Measurements from ENCODE around the gene MRPL20. TPM values are rescaled to one million over a fixed set of nuclear protein-coding genes. Genes with fewer than 3 reads are reported as not detected.

Gene MRPL20
- polyA plus RNA-seq, 1 donor (not counting 4 experiments of a cell fraction or from before 2014, with no cell fraction given), result 133 TPM

DNA sequence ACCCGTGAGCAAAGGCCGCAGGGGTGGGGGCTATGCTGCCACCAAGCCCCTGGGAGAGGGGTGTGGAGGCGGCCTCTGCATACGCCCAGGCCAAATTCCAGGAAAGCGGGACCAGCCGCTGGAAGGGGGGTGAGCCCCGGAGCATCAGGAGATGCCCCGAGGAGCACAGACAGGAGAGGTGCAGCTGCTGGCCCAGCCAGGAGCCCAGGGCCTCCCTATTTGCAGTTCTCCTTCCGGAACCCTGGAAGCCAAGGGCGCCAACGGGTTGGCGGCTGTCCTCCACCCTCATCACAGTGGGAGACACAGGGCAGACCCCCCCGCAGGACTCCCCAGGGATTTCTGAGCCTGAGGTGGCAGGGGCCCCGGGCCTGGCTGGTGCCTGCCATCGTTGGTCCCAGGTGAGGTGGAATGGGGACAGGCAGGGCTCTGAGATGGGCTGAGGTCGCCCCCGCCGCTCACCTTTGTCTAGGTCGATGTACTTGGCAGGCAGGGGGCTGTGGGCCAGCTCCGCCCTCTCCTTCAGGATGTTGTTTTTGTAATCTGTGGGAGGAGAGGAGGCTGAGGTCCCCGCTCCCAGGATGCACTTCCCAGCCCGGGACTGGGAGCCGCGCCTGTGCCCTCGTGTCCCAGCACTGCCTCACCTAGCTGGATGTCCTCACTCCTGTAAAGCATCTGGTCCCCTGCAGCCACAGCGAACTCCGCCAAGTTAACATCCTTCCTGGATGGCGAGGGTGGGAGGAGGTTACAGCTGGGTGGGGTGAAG is 53.5 kb downstream of the MRPL20 start:
- H3K4me1 ChIP-seq (ENCODE audit: control insufficient read depth, extremely low read depth, insufficient read depth, low read length), result peaks cover 6% of the 10 kb centered on the region
- no peaks in the 10 kb centered on the region for H3K36me3 ChIP-seq (ENCODE audit: control insufficient read depth in 2 of 2, extremely low read depth in 1 of 2, insufficient read depth in 2 of 2, low read length in 2 of 2)
- H3K9ac ChIP-seq (ENCODE audit: control insufficient read depth, extremely low read depth, insufficient read depth, low read length), result no peak overlapping the region
- TF ChIP-seq, protein P1, sequence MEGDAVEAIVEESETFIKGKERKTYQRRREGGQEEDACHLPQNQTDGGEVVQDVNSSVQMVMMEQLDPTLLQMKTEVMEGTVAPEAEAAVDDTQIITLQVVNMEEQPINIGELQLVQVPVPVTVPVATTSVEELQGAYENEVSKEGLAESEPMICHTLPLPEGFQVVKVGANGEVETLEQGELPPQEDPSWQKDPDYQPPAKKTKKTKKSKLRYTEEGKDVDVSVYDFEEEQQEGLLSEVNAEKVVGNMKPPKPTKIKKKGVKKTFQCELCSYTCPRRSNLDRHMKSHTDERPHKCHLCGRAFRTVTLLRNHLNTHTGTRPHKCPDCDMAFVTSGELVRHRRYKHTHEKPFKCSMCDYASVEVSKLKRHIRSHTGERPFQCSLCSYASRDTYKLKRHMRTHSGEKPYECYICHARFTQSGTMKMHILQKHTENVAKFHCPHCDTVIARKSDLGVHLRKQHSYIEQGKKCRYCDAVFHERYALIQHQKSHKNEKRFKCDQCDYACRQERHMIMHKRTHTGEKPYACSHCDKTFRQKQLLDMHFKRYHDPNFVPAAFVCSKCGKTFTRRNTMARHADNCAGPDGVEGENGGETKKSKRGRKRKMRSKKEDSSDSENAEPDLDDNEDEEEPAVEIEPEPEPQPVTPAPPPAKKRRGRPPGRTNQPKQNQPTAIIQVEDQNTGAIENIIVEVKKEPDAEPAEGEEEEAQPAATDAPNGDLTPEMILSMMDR (optimal IDR thresholded peaks at IDR 0.05 in 1 of 3, IDR thresholded peaks at IDR 0.05 in 1 of 3, conservative IDR thresholded peaks at IDR 0.05 in 1 of 3; ENCODE audit: extremely low read depth in 1 of 3, insufficient read depth in 2 of 3, low read length in 3 of 3), result no peak
- no peak for TF ChIP-seq EZH2 (IDR thresholded peaks at IDR 0.05; ENCODE audit: low read length)
- DNase-seq (ENCODE audit: low read depth, low spot score) (no peak), FAIRE-seq (no peak)
- H3K27me3 ChIP-seq (ENCODE audit: control insufficient read depth, extremely low read depth, insufficient read depth, low read length), result peaks cover 8% of the 10 kb centered on the region
- no peaks in the 10 kb centered on the region for H3K9me3 ChIP-seq (ENCODE audit: control insufficient read depth, low read depth, low read length)
- dilution Hi-C loops (cut with MboI; ENCODE audit: extremely low pct_ligation_motif_present, low sequenced_read_pairs), result no loop called here
- no peak overlapping the region for H3K4me3 ChIP-seq (ENCODE audit: control insufficient read depth in 2 of 3, extremely low read depth in 1 of 3, insufficient read depth in 2 of 3, low read depth in 1 of 3, low read length in 3 of 3)
- H3K4me2 ChIP-seq (ENCODE audit: control insufficient read depth, extremely low read depth, insufficient read depth, low read depth, low read length), result no peak overlapping the region
- no peak overlapping the region for H3K27ac ChIP-seq (ENCODE audit: control insufficient read depth, insufficient read depth, low read length)
- H3K9me1 ChIP-seq (ENCODE audit: control insufficient read depth, extremely low read depth, insufficient read depth, low read length), result no peaks in the 10 kb centered on the region
- no peaks in the 10 kb centered on the region for H4K20me1 ChIP-seq (ENCODE audit: control insufficient read depth, extremely low read depth, insufficient read depth, low read length)
- peaks cover 3% of the 10 kb centered on the region for H3K79me2 ChIP-seq (ENCODE audit: control insufficient read depth, insufficient read depth, low read length)
- H2AFZ ChIP-seq (ENCODE audit: control insufficient read depth, low read length), result no peak overlapping the region

DNA sequence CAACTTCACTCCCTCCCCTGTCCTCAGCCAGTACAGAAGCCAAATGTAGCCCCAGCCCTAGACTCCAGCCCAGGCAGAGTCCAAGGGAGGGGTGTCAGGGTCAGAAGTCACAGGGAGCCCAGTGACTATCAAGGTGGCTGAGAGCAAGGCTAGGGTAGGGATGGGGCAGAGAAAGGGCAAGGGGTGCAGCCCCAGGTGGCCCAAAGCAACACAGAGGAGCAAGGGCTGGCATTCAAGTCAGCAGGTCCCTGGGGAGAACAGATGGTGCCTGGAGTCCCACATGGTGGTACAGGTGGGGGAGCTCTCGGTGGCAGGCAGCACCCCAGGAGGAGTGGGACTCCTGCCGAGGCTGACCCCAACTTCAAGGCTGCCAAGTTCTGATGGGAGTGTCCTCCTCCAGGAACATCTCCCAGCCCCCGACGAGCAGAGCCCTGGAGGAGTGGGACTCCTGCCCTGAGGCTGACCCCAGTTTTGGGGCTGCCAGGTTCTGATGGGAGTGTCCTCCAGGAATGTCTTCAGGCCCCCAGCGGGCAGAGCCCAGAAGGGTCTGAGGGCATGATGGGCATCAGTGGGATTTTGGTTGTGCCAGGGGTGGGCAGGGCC is 54.2 kb downstream of the MRPL20 start:
- H3K79me2 ChIP-seq (ENCODE audit: control insufficient read depth, insufficient read depth, low read length), result peaks cover 10% of the 10 kb centered on the region
- no peak for TF ChIP-seq EZH2 (IDR thresholded peaks at IDR 0.05; ENCODE audit: low read length)
- H3K4me1 ChIP-seq (ENCODE audit: control insufficient read depth, extremely low read depth, insufficient read depth, low read length), result peaks cover 6% of the 10 kb centered on the region
- H3K9me3 ChIP-seq (ENCODE audit: control insufficient read depth, low read depth, low read length), result no peaks in the 10 kb centered on the region
- H3K36me3 ChIP-seq (ENCODE audit: control insufficient read depth in 2 of 2, extremely low read depth in 1 of 2, insufficient read depth in 2 of 2, low read length in 2 of 2), result no peaks in the 10 kb centered on the region
- dilution Hi-C loops (cut with MboI; ENCODE audit: extremely low pct_ligation_motif_present, low sequenced_read_pairs), result no loop called here
- H3K4me2 ChIP-seq (ENCODE audit: control insufficient read depth, extremely low read depth, insufficient read depth, low read depth, low read length), result no peak overlapping the region
- no peak overlapping the region for H3K27ac ChIP-seq (ENCODE audit: control insufficient read depth, insufficient read depth, low read length)
- FAIRE-seq (no peak), DNase-seq (ENCODE audit: low read depth, low spot score) (no peak)
- no peaks in the 10 kb centered on the region for H3K9me1 ChIP-seq (ENCODE audit: control insufficient read depth, extremely low read depth, insufficient read depth, low read length)
- no peak overlapping the region for H3K4me3 ChIP-seq (ENCODE audit: control insufficient read depth in 2 of 3, extremely low read depth in 1 of 3, insufficient read depth in 2 of 3, low read depth in 1 of 3, low read length in 3 of 3)
- no peak overlapping the region for H3K9ac ChIP-seq (ENCODE audit: control insufficient read depth, extremely low read depth, insufficient read depth, low read length)
- H4K20me1 ChIP-seq (ENCODE audit: control insufficient read depth, extremely low read depth, insufficient read depth, low read length), result no peaks in the 10 kb centered on the region
- no peak overlapping the region for H2AFZ ChIP-seq (ENCODE audit: control insufficient read depth, low read length)
- H3K27me3 ChIP-seq (ENCODE audit: control insufficient read depth, extremely low read depth, insufficient read depth, low read length), result peaks cover 8% of the 10 kb centered on the region

Other genes starting within 250 kb of the MRPL20 start
- gene TTLL10, start 233.4 kb downstream of the MRPL20 start, polyA plus RNA-seq, result not detected in 3 replicates
- gene TNFRSF18, start 200.7 kb downstream of the MRPL20 start, polyA plus RNA-seq, result 0.09 to 0.63 TPM (median 0.21 TPM) in 3 replicates
- gene TNFRSF4, start 193.1 kb downstream of the MRPL20 start, polyA plus RNA-seq, result 0.04 TPM in 1 of 3 replicates, not detected in the others
- gene SDF4, start 175.3 kb downstream of the MRPL20 start, polyA plus RNA-seq, result 63.5 to 103 TPM (median 66.3 TPM) in 3 replicates
- gene B3GALT6, start 175.1 kb downstream of the MRPL20 start, polyA plus RNA-seq, result 6.8 to 9.5 TPM (median 7.8 TPM) in 3 replicates
- 0.15 to 0.46 TPM (median 0.18 TPM) in 3 replicates for gene C1QTNF12, start 160.6 kb downstream of the MRPL20 start, polyA plus RNA-seq
- gene UBE2J2, start 133.4 kb downstream of the MRPL20 start, polyA plus RNA-seq, result 18.2 to 37.3 TPM (median 27.0 TPM) in 3 replicates
- 0.08 to 0.32 TPM (median 0.16 TPM) in 3 replicates for gene SCNN1D, start 126.9 kb downstream of the MRPL20 start, polyA plus RNA-seq
- 13.4 to 45.8 TPM (median 17.4 TPM) in 3 replicates for gene ACAP3, start 99.4 kb downstream of the MRPL20 start, polyA plus RNA-seq
- 11.4 to 20.5 TPM (median 14.9 TPM) in 3 replicates for gene PUSL1, start 98.7 kb downstream of the MRPL20 start, polyA plus RNA-seq
- 70.4 to 89.8 TPM (median 76.9 TPM) in 3 replicates for gene INTS11, start 82.6 kb downstream of the MRPL20 start, polyA plus RNA-seq
- 5.8 to 14.0 TPM (median 11.8 TPM) in 3 replicates for gene CPTP, start 82.5 kb downstream of the MRPL20 start, polyA plus RNA-seq
- gene TAS1R3, start 76.0 kb downstream of the MRPL20 start, polyA plus RNA-seq, result 0.01 to 0.08 TPM (median 0.04 TPM) in 3 replicates
- gene DVL1, start 57.9 kb downstream of the MRPL20 start, polyA plus RNA-seq, result 28.1 to 68.6 TPM (median 31.6 TPM) in 3 replicates
- 0.05 to 0.14 TPM in 2 of 3 replicates, not detected in the other for gene MXRA8, start 48.7 kb downstream of the MRPL20 start, polyA plus RNA-seq
- gene AURKAIP1, start 32.1 kb downstream of the MRPL20 start, polyA plus RNA-seq, result 75.8 to 86.9 TPM (median 83.2 TPM) in 3 replicates
- 97.0 to 171 TPM (median 140 TPM) in 3 replicates for gene CCNL2, start 8.0 kb downstream of the MRPL20 start, polyA plus RNA-seq
- 4.6 to 6.5 TPM (median 5.1 TPM) in 3 replicates for gene ANKRD65, start 14.0 kb upstream of the MRPL20 start, polyA plus RNA-seq
- gene VWA1, start 28.4 kb upstream of the MRPL20 start, polyA plus RNA-seq, result 5.0 to 6.7 TPM (median 6.5 TPM) in 3 replicates
- 0.39 to 0.72 TPM (median 0.45 TPM) in 3 replicates for gene ATAD3C, start 42.4 kb upstream of the MRPL20 start, polyA plus RNA-seq
- gene ATAD3B, start 64.5 kb upstream of the MRPL20 start, polyA plus RNA-seq, result 18.4 to 24.9 TPM (median 20.6 TPM) in 3 replicates
- 19.9 to 23.0 TPM (median 22.0 TPM) in 3 replicates for gene ATAD3A, start 104.9 kb upstream of the MRPL20 start, polyA plus RNA-seq
- gene TMEM240, start 133.3 kb upstream of the MRPL20 start, polyA plus RNA-seq, result 0.12 to 0.28 TPM (median 0.12 TPM) in 3 replicates
- gene SSU72, start 167.6 kb upstream of the MRPL20 start, polyA plus RNA-seq, result 60.2 to 147 TPM (median 79.7 TPM) in 3 replicates
- 1.2 to 2.8 TPM (median 2.2 TPM) in 3 replicates for gene FNDC10, start 192.8 kb upstream of the MRPL20 start, polyA plus RNA-seq
- 13.9 to 34.7 TPM (median 16.6 TPM) in 3 replicates for gene MIB2, start 208.2 kb upstream of the MRPL20 start, polyA plus RNA-seq
- gene MMP23B, start 224.9 kb upstream of the MRPL20 start, polyA plus RNA-seq, result 0.07 to 0.17 TPM in 2 of 3 replicates, not detected in the other

Measured in keratinocyte (primary cell).